Fibroblast of mammary gland (primary cell): Measurements from ENCODE around the gene ANO10.
"Not testable (repeated sequence)": the region's sequence is repeated elsewhere in the genome, so short reads cannot be mapped to it uniquely, and the experiment has no call there.

ENCODE experiments used
- DNase-seq: peaks from one replicate; pipeline ENCODE4 v3.0.0-alpha.2; 2010; ENCODE audit warnings: low read depth
- H3K4me3 ChIP-seq: 2 replicates; pipeline ENCODE4 v1.5.1; 2011; ENCODE audit warnings: low read depth, mild to moderate bottlenecking, low read length, moderate library complexity; ENCODE audit not compliant: control insufficient read depth
- CTCF ChIP-seq: conservative IDR thresholded peaks from 2 replicates; pipeline ENCODE4 v1.5.1; 2011; ENCODE audit warnings: low read depth, low read length, inconsistent platforms; ENCODE audit not compliant: control insufficient read depth, insufficient read depth

The ANO10 gene

GRCh38 chr3:43613976-43614375, 7.8 kb downstream of the ANO10 start:
- no peak for DNase-seq
- H3K4me3 ChIP-seq = no peak overlapping the region
- no peak for TF ChIP-seq CTCF

- no peak overlapping the region for H3K4me3 ChIP-seq
- no peak for DNase-seq
- TF ChIP-seq CTCF = no peak
These were observed 9.4 kb downstream of the ANO10 start for GRCh38 chr3:43612419-43612818.

GRCh38 chr3:43609406-43609805, 12.4 kb downstream of the ANO10 start:
- no peak for DNase-seq
- no peak for TF ChIP-seq CTCF
- H3K4me3 ChIP-seq = no peak overlapping the region

GRCh38 chr3:43608751-43609150, 13.1 kb downstream of the ANO10 start:
- H3K4me3 ChIP-seq = no peak overlapping the region
- no peak for DNase-seq

GRCh38 chr3:43606284-43606683, 15.5 kb downstream of the ANO10 start:
- no peak for TF ChIP-seq CTCF
- no peak for DNase-seq
- no peak overlapping the region for H3K4me3 ChIP-seq

More at GRCh38 chr3:43608751-43609150, 13.1 kb downstream of the ANO10 start:
- no peak for TF ChIP-seq CTCF

- H3K4me3 ChIP-seq, DNase-seq: not testable (repeated sequence)
These were observed 21.9 kb downstream of the ANO10 start for GRCh38 chr3:43599959-43600358.

GRCh38 chr3:43597961-43598360, 23.9 kb downstream of the ANO10 start:
- no peak for TF ChIP-seq CTCF
- no peak for DNase-seq
- H3K4me3 ChIP-seq = no peak overlapping the region

GRCh38 chr3:43596178-43596577, 25.6 kb downstream of the ANO10 start:
- DNase-seq = not testable (repeated sequence)

GRCh38 chr3:43595280-43595679, 26.5 kb downstream of the ANO10 start:
- not testable (repeated sequence) for DNase-seq, H3K4me3 ChIP-seq

More at GRCh38 chr3:43596178-43596577, 25.6 kb downstream of the ANO10 start:
- not testable (repeated sequence) for H3K4me3 ChIP-seq

GRCh38 chr3:43593588-43593987, 28.2 kb downstream of the ANO10 start:
- DNase-seq, H3K4me3 ChIP-seq: not testable (repeated sequence)

GRCh38 chr3:43591866-43592265, 29.9 kb downstream of the ANO10 start:
- not testable (repeated sequence) for H3K4me3 ChIP-seq, DNase-seq
